ENCODE results near the gene EDNRA.
"Not testable (repeated sequence)": the region's sequence is repeated elsewhere in the genome, so short reads cannot be mapped to it uniquely, and the experiment has no call there.

The EDNRA gene

GRCh38 chr4:147480891-147481576 lies at the start of gene EDNRA:
Gene EDNRA, plus strand, starts transcription at chr4:147481097. Its CDS starts 4,585 bp downstream, at chr4:147485682.
- DNase-seq = no peak

GRCh38 chr4:147434370-147434769 lies 46.5 kb upstream of the EDNRA start:
- not testable (repeated sequence) for DNase-seq

- DNase-seq = no peak
Observed at GRCh38 chr4:147440442-147440841, 40.5 kb upstream of the EDNRA start.

GRCh38 chr4:147447786-147448185 lies 33.1 kb upstream of the EDNRA start:
- DNase-seq = no peak

- DNase-seq = no peak
Observed at GRCh38 chr4:147453561-147454141, 27.2 kb upstream of the EDNRA start.

- no peak for DNase-seq
Observed at GRCh38 chr4:147456706-147457105, 24.2 kb upstream of the EDNRA start.

GRCh38 chr4:147461161-147461560 lies 19.7 kb upstream of the EDNRA start:
- DNase-seq = no peak

GRCh38 chr4:147463065-147463464 lies 17.8 kb upstream of the EDNRA start:
- no peak for DNase-seq

GRCh38 chr4:147465461-147465860 lies 15.4 kb upstream of the EDNRA start:
- no peak for DNase-seq

- DNase-seq = no peak
Observed at GRCh38 chr4:147477439-147477838, 3.5 kb upstream of the EDNRA start.

- no peak for DNase-seq
Observed at GRCh38 chr4:147479376-147479775, 1.5 kb upstream of the EDNRA start.

- no peak for DNase-seq
Observed at GRCh38 chr4:147479786-147480185, 1.1 kb upstream of the EDNRA start.

GRCh38 chr4:147480502-147480890 lies 401 bp upstream of the EDNRA start:
- no peak for DNase-seq

- no peak for DNase-seq
Observed at GRCh38 chr4:147481577-147482109, 746 bp downstream of the EDNRA start.

GRCh38 chr4:147482281-147482680 lies 1.4 kb downstream of the EDNRA start:
- peak; percentile 4 for DNase-seq

GRCh38 chr4:147485167-147485566 lies 4.3 kb downstream of the EDNRA start:
- no peak for DNase-seq

GRCh38 chr4:147487616-147488015 lies 6.7 kb downstream of the EDNRA start:
- DNase-seq = no peak

- no peak for DNase-seq
Observed at GRCh38 chr4:147488556-147488955, 7.7 kb downstream of the EDNRA start.

GRCh38 chr4:147491086-147491485 lies 10.2 kb downstream of the EDNRA start:
- no peak for DNase-seq

GRCh38 chr4:147492306-147492705 lies 11.4 kb downstream of the EDNRA start:
- DNase-seq = no peak

GRCh38 chr4:147492761-147493160 lies 11.9 kb downstream of the EDNRA start:
- DNase-seq = no peak

GRCh38 chr4:147493307-147493706 lies 12.4 kb downstream of the EDNRA start:
- DNase-seq = no peak

GRCh38 chr4:147494301-147494700 lies 13.4 kb downstream of the EDNRA start:
- no peak for DNase-seq

- DNase-seq = no peak
Observed at GRCh38 chr4:147496500-147496899, 15.6 kb downstream of the EDNRA start.
